Brain microvascular endothelial cell (primary cell): ENCODE data around the gene ZMYND8.
"Not testable (repeated sequence)": the region's sequence is repeated elsewhere in the genome, so short reads cannot be mapped to it uniquely, and the experiment has no call there.

Source experiments
- DNase-seq: peaks from one replicate; pipeline ENCODE4 v3.0.0-alpha.2; 2020
- H3K27ac ChIP-seq: fragments of 250-450 bp; sonication (Bioruptor Pico); 2 replicates; pipeline ENCODE4 v1.5.1; 2020; ENCODE audit warnings: mild to moderate bottlenecking, moderate library complexity
- H3K27me3 ChIP-seq: fragments of 250-450 bp; sonication (Bioruptor Pico); replicated peaks from 2 replicates; pipeline ENCODE4 v1.5.1; 2020; ENCODE audit warnings: mild to moderate bottlenecking
- H3K36me3 ChIP-seq: fragments of 250-450 bp; sonication (Bioruptor Pico); replicated peaks from 2 replicates; pipeline ENCODE4 v1.5.1; 2020; ENCODE audit warnings: mild to moderate bottlenecking
- H3K4me3 ChIP-seq: 2 replicates; pipeline ENCODE4 v1.5.1; 2011; ENCODE audit warnings: low read depth, mild to moderate bottlenecking, control low read depth, low read length, moderate library complexity
- in situ Hi-C: cut with HindIII; loops from 2 replicates; pipeline ENCODE4 v1.10.0; 2017; ENCODE audit warnings: low sequenced_read_pairs, low pct_ligation_motif_present
- TF ChIP-seq, protein P1 (sequence below): IDR thresholded peaks from 2 replicates; pipeline ENCODE4 v1.5.1; 2011; ENCODE audit warnings: low read depth, mild to moderate bottlenecking, moderate library complexity, low read length, control low read depth, inconsistent platforms; ENCODE audit errors: missing control alignments

ZMYND8 gene

DNA sequence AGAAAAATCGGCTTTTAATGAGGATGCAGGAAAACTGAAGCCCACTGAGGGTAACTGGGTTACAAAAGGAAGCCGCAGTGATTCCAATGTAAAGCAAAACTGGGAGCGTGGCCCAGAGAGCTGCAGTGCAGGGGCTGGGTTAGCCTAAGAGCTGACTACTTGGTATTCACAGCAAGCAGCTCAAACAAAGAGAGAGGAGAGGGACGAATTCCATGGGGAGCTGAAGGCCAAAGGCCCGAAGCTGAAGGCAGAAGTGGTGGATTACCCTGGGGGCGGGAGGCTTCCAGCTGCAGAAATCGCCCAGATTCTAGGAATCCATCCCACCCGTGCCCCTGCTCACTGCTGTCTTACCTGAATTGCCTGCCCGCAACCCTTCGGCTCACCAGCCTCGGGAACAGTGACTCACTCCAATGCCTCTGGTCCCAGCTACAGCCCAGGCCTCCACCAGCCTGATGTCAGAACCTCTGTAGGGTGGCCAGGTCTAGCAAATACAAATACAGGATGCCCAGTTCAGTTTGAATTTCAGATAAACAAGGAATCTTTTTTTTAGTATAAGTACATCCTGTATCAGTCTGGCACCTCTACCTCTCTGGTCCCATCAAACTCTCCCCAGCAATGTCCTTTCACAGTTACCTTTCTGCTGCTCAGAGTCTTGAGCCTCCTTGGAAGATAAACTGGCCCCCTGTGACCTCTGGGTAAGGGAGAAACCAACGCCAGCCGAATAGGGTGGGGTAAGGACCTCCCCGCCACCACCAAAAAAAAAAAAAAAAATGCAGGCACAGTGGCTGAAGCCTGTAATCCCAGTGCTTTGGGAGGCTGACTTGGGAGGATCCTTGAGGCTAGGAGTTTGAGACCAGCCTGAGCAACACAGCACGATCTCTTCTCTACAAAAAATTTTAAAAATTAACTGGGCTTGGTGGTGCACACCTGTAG is 14.6 kb upstream of the ZMYND8 start:
- Histone ChIP-seq H3K4me3 (no peak overlapping the region), H3K36me3 (no peaks in the 10 kb centered on the region), H3K27me3 (no peaks in the 10 kb centered on the region), H3K27ac (no peak overlapping the region)
- TF ChIP-seq, protein P1, sequence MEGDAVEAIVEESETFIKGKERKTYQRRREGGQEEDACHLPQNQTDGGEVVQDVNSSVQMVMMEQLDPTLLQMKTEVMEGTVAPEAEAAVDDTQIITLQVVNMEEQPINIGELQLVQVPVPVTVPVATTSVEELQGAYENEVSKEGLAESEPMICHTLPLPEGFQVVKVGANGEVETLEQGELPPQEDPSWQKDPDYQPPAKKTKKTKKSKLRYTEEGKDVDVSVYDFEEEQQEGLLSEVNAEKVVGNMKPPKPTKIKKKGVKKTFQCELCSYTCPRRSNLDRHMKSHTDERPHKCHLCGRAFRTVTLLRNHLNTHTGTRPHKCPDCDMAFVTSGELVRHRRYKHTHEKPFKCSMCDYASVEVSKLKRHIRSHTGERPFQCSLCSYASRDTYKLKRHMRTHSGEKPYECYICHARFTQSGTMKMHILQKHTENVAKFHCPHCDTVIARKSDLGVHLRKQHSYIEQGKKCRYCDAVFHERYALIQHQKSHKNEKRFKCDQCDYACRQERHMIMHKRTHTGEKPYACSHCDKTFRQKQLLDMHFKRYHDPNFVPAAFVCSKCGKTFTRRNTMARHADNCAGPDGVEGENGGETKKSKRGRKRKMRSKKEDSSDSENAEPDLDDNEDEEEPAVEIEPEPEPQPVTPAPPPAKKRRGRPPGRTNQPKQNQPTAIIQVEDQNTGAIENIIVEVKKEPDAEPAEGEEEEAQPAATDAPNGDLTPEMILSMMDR, result no peak
- in situ Hi-C loops, result no loop called here
- DNase-seq, result no peak

DNA sequence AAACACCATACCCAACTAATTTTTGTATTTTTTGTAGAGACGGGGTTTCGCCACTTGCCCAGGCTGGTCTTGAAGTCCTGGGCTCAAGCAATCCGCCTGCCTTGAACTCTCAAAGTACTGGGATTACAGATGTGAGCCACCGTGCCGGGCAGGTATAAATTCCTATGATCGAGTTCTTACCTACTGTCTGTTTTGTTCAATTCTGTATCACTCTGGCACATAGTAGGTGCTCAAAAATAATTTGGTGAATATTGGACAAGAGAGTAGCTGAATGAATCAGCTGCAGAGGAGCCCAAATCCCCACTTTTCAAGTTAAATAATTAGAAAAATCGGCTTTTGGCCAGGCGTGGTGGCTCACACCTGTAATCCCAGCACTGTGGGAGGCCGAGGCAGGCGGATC is 13.7 kb upstream of the ZMYND8 start:
- H3K27ac ChIP-seq, result no peak overlapping the region
- in situ Hi-C loops, result no loop called here
- H3K36me3 ChIP-seq, result no peaks in the 10 kb centered on the region
- no peak for DNase-seq
- H3K27me3 ChIP-seq, result no peaks in the 10 kb centered on the region
- TF ChIP-seq, protein P1, result no peak
- no peak overlapping the region for H3K4me3 ChIP-seq

DNA sequence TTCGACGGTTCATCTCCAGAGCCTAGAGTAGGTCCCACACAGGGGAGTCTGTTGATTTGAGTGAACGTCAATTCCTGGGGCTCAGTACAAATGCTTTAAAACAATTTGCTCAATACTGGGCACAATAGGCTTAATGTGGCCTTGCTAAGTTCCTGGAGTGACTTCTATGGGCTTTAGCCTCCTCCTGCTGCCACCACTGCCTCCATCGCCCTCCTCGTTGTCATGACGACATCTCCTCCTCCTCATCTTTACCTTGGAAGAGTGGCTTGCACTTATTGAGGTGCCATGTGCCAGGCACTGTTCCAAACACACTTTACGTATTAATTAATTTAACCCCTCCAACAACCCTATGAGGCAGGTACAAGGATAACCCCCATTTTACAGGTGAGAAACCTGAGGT is 11.8 kb upstream of the ZMYND8 start:
- Histone ChIP-seq H3K36me3 (no peaks in the 10 kb centered on the region), H3K27ac (no peak overlapping the region), H3K4me3 (no peak overlapping the region), H3K27me3 (no peaks in the 10 kb centered on the region)
- DNase-seq, result no peak
- TF ChIP-seq, protein P1, result no peak
- in situ Hi-C loops, result no loop called here

DNA sequence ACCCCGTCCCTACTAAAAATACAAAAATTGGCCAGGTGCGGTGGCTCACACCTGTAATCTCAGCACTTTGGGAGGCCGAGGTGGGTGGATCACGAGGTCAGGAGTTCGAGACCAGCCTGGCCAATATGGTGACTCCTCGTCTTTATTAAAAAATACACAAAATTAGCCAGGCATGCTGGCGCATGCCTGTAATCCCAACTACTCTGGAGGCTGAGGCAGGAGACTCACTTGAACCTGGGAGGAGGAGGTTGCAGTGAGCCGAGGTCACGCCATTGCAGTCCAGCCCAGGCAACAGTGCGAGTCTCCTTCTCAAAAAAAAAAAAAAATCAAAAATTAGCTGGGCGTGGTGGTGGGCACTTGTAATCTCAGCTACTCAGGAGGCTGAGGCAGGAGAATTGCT is 9.8 kb upstream of the ZMYND8 start:
- H3K27me3 ChIP-seq, DNase-seq, in situ Hi-C loops, H3K4me3 ChIP-seq, H3K36me3 ChIP-seq, H3K27ac ChIP-seq: not testable (repeated sequence)

DNA sequence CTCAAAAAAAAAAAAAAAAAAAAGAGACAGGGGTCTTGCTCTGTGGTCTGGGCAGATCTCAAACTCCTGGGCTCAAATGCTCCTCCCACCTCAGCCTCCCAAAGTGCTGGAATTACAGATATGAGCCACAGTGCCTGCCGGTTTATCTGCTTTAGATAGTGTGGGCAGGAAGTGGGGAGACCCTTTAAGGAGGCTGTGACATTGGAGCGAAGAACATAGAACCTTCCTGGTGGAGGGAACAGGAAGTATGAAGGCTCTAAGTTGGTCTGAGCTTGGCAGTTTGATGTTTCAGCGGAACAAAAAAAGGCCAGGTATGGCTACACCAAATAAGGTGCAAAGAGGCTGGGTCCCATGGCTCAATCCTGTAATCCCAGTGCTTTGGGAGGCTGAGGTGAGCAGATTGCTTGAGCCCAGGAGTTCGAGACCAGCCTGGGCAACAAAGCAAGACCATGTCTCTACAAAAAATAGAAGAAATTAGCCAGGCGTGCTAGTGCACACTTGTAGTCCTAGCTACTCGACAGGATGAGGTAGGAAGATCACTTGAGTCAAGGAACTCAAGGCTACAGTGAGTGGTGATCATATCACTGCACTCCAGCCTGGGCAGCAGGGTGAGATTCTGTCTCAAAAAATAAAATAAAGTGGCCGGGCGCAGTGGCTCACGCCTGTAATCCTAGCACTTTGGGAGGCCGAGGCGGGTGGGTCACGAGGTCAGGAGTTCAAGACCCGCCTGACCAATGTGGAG is 8.7 kb upstream of the ZMYND8 start:
- Histone ChIP-seq H3K4me3 (no peak overlapping the region), H3K27me3 (no peaks in the 10 kb centered on the region), H3K36me3 (no peaks in the 10 kb centered on the region), H3K27ac (no peak overlapping the region)
- no peak for DNase-seq
- in situ Hi-C loops, result no loop called here
- TF ChIP-seq, protein P1, result no peak
